ENCODE data around the gene PROM2. TPM values are rescaled to one million over a fixed set of nuclear protein-coding genes. Genes with fewer than 3 reads are reported as not detected.

The PROM2 gene
- total RNA-seq, 1 donor from 2014 or later, result 0.93 TPM

- H3K9me3 Mint-ChIP-seq (ENCODE audit: unreplicated experiment), result no peaks in the 10 kb centered on the region
- peaks cover 14% of the 10 kb centered on the region for H3K4me1 Mint-ChIP-seq (ENCODE audit: low read depth, unreplicated experiment)
- H3K9me3 ChIP-seq (ENCODE audit: insufficient read depth, low read depth, low read length), result no peaks in the 10 kb centered on the region
- no peak overlapping the region for H3K4me2 ChIP-seq (ENCODE audit: low read length)
- no peak overlapping the region for H3K9ac ChIP-seq (ENCODE audit: low read length)
- peaks cover 51% of the 10 kb centered on the region for H3K27me3 Mint-ChIP-seq (ENCODE audit: low read depth, unreplicated experiment)
- no peaks in the 10 kb centered on the region for H3K79me2 ChIP-seq (ENCODE audit: insufficient read depth, low read length)
- FAIRE-seq (no peak), DNase-seq (ENCODE audit: low read depth) (no peak)
- H3K4me3 Mint-ChIP-seq (ENCODE audit: unreplicated experiment), result no peak overlapping the region
- H3K27ac Mint-ChIP-seq (ENCODE audit: unreplicated experiment), result no peak overlapping the region
- H3K36me3 Mint-ChIP-seq (ENCODE audit: low read depth, unreplicated experiment), result no peaks in the 10 kb centered on the region
- no peak for TF ChIP-seq CTCF (IDR thresholded peaks at IDR 0.05; ENCODE audit: insufficient read depth, low read depth, low read length)
- TF ChIP-seq EZH2 (IDR thresholded peaks at IDR 0.05; ENCODE audit: insufficient read depth, low read length), result no peak
- no peak overlapping the region for H2AFZ ChIP-seq (ENCODE audit: low read depth, low read length)
- peaks cover 3% of the 10 kb centered on the region for H4K20me1 ChIP-seq (ENCODE audit: insufficient read depth, low read length)
- no peaks in the 10 kb centered on the region for H3K27me3 ChIP-seq (ENCODE audit: insufficient read depth, low read length)
- no peak overlapping the region for H3K27ac ChIP-seq (ENCODE audit: low read depth, low read length)
- no peak overlapping the region for H3K4me3 ChIP-seq (ENCODE audit: insufficient read depth, low read depth, low read length)
- no peaks in the 10 kb centered on the region for H3K36me3 ChIP-seq (ENCODE audit: insufficient read depth, low read length)
- H3K4me1 ChIP-seq (ENCODE audit: insufficient read depth, low read length), result peaks cover 16% of the 10 kb centered on the region
These were observed 38.4 kb downstream of the PROM2 start for GRCh38 chr2:95312543-95313201.

- peaks cover 51% of the 10 kb centered on the region for H3K27me3 Mint-ChIP-seq (ENCODE audit: low read depth, unreplicated experiment)
These were observed 39.3 kb downstream of the PROM2 start for GRCh38 chr2:95313296-95314131.

More at GRCh38 chr2:95313296-95314131, 39.3 kb downstream of the PROM2 start:
- H3K4me1 ChIP-seq (ENCODE audit: insufficient read depth, low read length), result peaks cover 16% of the 10 kb centered on the region
- Mint-ChIP-seq H3K36me3 (ENCODE audit: low read depth, unreplicated experiment) (no peaks in the 10 kb centered on the region), H3K4me3 (ENCODE audit: unreplicated experiment) (no peak overlapping the region), H3K4me1 (ENCODE audit: low read depth, unreplicated experiment) (peaks cover 14% of the 10 kb centered on the region), H3K9me3 (ENCODE audit: unreplicated experiment) (no peaks in the 10 kb centered on the region), H3K27ac (ENCODE audit: unreplicated experiment) (no peak overlapping the region)
- no peak for DNase-seq (ENCODE audit: low read depth)
- no peak overlapping the region for H2AFZ ChIP-seq (ENCODE audit: low read depth, low read length)
- H3K27me3 ChIP-seq (ENCODE audit: insufficient read depth, low read length), result no peaks in the 10 kb centered on the region
- no peak for TF ChIP-seq EZH2 (IDR thresholded peaks at IDR 0.05; ENCODE audit: insufficient read depth, low read length)
- no peak for TF ChIP-seq CTCF (IDR thresholded peaks at IDR 0.05; ENCODE audit: insufficient read depth, low read depth, low read length)
- H3K9ac ChIP-seq (ENCODE audit: low read length), result no peak overlapping the region
- no peaks in the 10 kb centered on the region for H3K36me3 ChIP-seq (ENCODE audit: insufficient read depth, low read length)
- peaks cover 3% of the 10 kb centered on the region for H4K20me1 ChIP-seq (ENCODE audit: insufficient read depth, low read length)
- no peak for FAIRE-seq
- H3K27ac ChIP-seq (ENCODE audit: low read depth, low read length), result no peak overlapping the region
- H3K79me2 ChIP-seq (ENCODE audit: insufficient read depth, low read length), result no peaks in the 10 kb centered on the region
- H3K4me3 ChIP-seq (ENCODE audit: insufficient read depth, low read depth, low read length), result no peak overlapping the region
- H3K4me2 ChIP-seq (ENCODE audit: low read length), result no peak overlapping the region
- no peaks in the 10 kb centered on the region for H3K9me3 ChIP-seq (ENCODE audit: insufficient read depth, low read depth, low read length)
